HG03571 (cell line): ENCODE results near the gene TFE3.

Source experiments
- ATAC-seq: cut with Tn5 transposase; IDR thresholded peaks from one replicate; pipeline ENCODE4 v1.9.1; 2021; ENCODE audit not compliant: unreplicated experiment

TFE3 gene

DNA sequence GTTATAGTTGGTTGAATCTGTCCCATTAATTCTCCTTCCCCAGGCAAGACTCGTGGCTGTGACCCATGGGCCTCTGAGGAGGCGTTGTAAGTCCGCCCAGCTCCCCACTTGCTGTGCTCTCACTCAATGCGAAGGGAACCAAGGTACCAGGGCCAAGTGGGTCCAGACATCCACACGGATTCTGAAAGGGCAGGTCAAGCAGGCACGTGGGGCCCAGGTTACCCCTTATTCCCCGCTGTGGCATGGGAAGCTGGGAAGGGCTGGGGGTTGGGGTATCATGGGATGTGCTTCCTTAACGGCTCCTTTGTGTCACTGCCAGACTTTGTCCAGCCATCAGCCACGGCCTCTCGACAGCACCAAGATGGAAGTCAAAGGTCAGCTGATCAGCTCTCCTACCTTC is 18.8 kb upstream of the TFE3 start:
- ATAC-seq = no peak

DNA sequence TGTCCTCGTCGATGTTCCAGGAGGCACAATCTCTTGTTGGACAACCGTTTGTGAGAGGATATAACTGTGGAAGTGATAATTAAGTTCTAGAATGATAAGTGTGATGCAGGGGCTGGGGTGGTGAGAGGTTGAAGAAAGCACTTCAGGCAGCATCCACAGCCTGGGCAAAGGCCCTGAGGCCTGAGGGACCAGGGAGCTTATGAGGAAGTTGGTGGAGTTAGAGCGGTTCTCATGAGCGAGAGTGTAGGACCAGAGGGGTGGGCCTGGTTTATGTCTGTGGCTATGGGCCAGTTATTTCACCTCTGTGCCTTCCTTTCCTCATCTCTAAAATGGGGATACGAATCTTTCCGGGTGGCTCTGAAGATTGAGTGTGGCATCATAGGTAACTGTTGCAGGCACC is 18.3 kb upstream of the TFE3 start:
- no peak for ATAC-seq

DNA sequence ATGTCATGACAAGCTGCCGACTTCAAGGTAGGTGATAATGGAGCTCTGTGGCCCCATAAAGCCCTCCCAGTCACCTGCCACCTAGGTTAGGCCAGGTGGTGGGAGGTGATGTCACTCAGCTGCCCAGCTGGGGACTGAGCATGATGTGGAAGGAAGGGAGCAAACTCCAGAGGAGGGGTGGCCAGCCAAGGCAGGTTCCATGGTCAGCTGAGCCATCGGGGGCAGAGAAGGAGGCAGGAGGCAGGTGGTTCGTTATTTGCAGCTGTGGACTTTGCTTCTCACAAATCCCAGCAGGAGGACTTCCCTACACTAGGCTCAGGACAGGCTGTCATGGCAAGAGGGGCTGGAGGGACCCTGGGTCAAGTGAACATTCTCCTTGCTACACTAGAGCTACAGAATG is 17.8 kb upstream of the TFE3 start:
- no peak for ATAC-seq

DNA sequence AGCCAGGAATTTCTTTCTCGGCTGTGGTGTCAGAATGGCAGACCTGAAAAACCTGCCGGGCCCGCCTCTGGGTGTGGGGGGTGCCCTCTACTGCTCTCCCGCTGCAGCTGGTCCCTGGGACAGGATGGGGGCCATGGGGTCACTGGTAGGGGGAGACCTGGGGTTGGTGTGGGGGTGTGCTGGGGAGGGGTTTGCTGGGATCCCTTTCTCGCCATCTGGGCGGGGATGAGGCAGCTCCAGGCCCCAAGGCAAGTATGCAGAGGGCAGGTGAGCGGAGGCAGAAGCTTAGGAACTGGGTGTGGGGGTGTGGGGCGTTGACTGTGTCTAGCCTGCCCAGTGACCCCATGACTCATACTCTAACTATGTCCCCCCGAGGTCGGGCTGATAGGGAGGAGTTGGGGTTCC is 16.5 kb upstream of the TFE3 start:
- no peak for ATAC-seq

DNA sequence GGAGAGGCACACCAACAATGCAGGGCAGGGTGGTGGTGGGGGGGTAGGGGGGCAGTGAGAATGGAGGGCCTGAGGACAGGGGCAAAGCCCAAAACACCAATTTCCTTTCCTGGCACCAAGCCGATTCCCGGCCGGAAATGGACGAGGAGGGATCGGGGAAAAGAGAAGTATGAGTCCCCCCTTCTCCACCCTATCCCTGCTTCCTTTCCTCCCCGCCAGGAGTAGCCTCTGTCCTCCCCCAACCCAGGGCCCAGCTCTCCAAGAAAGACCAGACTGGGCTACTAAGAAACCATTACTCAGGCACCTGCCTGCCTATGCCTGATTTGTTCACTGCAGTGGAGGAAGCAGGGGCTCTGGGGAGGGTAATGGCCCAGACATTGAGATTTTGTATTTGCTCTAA is 16.0 kb upstream of the TFE3 start:
- no peak for ATAC-seq

DNA sequence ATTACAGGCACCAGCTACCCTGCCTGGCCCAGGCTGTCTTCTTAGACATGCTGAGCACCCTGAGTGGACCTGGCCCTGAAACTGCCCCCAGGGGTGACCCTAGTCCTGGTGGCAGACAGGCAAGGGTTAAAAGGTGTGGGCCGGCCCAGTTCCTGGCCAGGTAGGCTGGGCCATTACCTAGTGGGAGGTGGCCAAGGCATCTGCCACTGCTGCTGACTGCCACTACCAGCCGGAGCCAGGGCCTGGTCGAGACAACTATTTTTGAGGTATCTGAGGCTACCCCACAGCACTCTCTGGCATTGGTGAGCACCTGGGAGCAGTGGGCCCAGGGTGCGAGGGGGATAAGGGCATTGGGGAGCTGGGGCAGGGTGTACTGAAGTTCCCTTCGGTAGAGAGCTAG is 15.6 kb upstream of the TFE3 start, which contains the start of gene CCDC120:
Gene CCDC120, plus strand, starts transcription at position 206 of the 400 bp plus-strand sequence. CDS start 3,043 bp downstream, outside the sequence.
- no peak for ATAC-seq

DNA sequence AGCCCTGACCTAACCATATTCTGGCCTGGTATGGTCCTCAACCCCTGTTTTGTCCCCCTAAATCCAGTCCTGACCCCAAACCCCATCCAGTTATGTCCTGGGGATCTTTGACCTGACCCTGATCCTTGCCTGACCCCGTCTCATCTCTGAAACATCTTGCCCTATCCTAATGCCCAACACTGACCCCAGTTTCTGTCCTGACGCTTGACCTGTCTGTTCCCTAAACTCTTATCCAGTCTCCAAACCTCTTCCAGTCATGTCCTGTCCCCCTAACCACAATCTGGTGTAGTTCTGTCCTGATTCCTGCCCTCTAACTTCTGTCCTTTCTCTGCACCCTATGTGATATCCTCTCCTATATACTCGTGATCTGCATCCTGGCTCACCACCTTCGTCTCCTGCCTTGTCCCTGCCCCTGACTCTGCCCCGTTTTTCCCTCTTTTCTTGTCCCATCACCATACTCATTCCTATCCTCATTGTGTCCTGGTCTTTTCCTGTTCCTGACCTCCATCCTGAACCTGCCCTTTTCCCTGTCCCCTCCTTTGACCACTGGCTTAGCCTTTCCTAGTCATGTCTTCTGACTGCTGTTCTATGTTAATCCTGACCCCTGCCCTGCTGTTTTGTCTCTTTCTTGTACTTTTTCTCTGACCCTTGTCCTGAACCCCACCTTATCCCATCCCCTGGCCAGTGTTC is 11.1 kb upstream of the TFE3 start:
- ATAC-seq = no peak

DNA sequence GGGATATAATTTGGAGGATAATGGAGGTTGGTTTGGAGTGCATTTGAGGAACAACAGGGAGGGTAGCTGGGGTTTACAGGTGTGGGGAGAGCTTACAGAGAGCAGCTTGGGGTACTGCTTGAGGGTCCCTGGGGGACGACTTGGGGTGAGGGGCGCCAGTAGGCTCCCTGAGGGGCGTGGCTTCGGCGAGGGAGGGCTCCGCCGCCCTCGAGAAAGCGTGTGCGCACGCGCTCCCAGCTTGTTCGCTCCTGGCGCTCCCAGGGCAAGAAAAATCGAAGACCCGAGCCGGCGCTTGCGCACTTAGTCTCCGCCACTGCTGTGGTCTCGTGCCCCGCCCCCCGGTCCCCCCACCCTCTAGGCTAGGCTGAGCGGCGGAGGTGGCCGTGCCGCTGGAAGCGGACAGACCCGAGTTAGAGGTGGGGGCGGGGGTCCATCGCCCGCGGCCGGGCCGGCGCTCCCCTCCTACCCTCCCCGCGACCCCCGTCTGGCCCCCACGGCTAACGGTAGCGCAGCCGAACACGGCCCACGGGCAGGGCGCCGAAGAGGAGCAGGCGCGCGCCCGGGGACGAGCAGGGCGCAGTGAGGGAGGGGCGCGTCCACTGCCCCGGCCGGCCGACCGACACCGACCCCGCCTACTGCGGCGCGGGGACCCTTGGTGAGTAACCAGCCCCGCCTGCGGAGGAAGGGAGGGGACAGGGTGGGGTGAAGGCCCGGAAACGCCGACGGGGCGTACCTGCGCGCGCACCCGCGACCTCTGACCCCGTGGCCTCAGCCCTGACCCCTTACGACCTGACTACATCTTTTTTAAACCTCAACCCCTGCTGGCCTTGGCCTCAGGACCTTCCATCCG is 10.3 kb upstream of the TFE3 start:
- ATAC-seq = no peak

DNA sequence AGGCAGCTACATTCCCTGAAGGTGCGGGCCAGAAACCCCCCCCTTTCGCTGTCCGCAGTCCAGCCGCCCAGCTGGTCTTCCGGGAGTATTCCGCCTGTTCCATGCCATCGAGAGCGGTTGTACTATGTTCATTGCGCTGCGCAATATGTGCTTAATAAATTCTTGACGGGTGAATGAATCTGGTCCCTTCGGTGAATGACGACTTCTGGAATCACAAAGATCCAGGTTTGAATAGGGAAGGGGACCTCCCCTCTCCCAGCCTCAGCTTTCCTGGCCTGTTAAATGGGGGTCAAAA is 777 bp upstream of the TFE3 start:
- ATAC-seq = no peak

DNA sequence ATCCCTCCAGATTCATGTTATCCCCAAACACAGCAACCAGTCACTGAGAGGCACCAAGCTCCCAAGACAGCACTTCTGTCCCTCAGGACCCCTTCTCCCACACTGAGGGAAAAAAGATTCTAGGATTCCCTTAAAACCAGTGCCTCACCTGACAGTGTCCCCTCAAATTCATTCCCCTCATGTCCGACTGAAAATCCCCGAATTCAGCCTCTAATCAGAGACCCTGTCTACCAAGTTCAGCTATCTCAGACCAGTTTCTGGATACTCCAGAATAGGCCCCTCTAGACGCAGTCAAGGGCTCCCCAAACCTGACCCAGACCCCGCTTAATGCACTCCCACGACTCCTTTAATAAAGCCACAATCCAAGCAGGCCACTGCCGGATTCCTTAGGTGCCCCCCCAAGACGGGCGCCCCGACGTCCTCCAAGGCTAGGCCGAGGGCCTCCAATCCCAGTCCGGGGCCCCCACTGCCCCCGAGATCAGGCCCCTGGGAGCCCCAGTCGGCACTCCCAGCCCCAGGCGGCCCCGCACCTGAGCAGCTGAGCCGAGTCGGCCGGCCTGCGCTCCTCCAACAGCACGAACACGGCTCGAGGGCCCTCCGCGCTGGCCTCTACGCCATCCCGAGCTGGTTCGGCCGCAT is 457 bp downstream of the TFE3 start:
- ATAC-seq = no peak

DNA sequence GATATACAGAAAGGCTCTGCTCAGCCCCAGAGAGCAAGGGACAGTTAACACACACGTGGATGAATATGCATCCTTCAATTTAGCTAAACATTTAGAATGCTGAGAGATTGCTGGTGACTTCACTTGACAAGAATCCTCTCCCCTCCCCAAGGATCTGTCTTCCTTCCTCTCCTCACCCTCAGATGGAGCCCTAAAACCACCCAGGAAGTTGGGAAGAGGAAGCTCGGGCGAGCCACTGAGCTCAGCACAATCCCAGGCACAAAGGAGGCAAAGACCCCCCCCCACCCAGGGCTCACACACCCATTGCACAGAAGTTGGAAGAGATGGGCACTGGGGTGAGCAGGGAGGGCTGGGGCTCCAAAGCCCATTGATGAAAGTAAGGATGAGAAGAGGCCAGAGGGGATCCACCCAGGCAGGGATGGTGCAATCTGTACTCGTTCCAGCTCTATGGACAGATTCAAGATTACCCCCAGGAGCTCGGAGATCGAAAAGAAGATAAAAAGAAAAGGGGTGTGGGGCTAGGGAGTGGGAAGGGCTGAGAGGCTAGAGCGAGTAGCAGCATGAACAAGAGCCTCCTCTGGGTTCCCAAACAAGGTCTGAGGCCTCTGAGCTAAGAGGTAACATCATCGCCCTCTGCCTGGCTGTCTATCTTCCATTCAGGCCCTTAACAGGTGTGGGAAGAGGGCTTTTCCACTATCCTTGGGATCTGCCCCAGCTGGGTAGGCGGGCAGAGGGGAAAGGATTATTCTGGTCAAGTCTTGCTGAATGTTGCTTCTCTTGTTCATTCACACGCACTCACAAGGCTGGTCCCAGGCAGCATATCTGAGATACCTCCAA is 1.2 kb downstream of the TFE3 start:
- ATAC-seq = no peak

DNA sequence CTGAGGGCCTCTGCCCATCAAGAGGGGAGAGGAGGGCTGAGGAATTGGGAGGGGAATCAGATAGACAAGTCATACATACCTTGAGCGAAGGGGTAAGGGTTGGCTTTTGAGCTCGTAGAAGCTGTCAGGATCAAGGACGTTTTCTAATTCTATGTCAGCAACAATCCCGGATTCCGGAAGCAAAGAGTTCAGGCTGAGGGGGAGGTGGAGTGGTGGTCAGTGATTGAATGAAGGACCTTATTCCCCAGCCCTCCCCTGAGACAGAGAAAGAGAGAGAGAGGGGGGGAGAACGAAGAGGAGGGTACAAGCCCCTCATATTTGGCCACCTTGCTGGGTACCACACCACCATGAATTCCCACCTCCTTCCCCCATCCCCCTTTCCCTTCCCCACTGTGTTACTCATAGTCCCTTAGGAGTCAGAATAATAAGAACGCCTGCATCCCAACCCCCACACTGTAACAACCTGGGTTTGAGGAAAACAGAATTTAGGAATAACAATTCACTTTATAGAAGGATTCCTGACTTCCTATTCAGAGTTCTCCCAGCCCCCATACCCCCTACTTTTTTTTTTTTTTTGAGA is 2.7 kb downstream of the TFE3 start:
- ATAC-seq = no peak

DNA sequence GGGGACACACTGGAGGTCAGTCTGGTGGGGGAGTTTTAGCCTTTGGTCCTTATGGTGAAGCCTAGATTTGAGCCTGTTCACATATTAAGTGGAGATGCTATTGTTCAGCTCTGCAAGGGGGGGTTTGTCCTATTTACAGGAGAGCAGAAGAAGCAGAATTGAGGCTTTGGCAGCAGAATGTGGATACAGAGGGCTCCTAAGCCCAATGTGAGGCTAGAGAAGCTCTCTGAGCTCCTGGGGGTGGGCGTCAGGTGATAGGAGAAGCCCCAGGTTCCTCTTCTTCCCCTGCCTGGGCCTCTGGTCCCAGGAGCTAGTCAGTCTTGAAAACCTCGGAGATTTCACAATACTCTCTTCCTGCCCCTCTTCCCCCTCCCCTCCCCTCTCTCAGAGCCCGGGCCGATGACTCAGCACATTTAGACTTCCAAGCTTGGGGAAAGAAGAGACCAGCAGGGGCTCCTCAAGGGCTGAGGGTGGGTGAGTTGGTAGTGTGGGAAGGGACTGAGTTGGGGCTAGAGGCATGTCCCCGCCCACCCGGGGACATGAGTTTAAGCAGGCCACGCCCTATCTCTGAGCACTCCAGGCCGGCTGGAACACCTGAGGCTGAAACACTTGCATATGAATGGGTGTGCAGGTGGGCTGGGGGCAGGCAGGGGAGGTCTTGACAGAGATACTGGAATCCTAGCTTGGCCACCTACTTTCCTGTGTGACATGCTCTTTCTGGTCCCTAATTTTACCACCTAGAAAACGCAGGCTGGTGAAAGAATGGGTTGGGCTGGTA is 3.4 kb downstream of the TFE3 start:
- no peak for ATAC-seq

DNA sequence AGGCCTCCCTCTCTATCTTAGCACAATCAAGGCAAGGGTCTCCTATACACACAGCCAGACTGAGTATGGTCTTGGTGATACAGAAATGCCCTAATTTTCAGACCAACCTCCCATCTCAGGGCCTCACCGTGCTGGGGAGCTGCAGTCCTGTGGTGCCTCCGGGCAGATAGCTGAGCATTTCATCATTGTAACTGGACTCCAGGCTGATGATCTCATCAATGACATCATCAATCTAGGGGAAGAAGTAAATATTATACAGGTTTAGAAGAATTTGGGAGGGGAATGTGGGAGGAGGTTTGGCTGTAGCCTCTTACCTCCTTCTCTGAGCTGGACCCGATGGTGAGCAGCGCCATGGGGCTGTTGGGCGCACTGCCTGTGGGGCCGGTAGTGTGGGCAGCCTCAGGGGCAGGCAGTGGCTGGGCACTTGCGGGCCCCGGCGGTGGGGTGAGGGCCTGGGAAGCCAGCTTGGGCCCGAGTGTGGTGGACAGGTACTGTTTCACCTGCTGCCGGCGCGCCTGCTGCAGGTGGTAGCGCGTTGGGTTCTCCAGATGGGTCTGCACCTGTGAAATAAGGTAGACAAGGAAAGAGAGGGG is 5.2 kb downstream of the TFE3 start:
- no peak for ATAC-seq

DNA sequence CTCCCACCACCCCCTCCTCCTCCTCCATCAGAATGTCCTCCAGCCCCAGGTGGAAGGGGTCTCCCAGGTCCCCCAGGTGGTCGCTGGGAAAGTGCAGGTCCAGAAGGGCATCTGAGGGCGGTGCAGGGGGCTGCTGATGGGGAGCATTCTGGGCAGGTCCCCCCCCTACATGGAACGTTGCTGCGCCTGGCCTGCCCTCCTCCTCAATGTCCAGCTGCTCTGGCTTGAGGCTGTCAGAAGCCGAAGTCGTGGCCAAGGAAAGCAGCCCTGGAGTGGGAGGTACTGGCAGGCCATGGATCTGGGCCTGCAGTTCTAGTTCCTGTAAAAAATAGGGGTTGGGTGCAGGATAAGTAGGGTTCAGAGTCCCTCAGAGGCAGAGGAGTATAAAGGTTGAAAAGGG is 12.9 kb downstream of the TFE3 start:
- no peak for ATAC-seq

DNA sequence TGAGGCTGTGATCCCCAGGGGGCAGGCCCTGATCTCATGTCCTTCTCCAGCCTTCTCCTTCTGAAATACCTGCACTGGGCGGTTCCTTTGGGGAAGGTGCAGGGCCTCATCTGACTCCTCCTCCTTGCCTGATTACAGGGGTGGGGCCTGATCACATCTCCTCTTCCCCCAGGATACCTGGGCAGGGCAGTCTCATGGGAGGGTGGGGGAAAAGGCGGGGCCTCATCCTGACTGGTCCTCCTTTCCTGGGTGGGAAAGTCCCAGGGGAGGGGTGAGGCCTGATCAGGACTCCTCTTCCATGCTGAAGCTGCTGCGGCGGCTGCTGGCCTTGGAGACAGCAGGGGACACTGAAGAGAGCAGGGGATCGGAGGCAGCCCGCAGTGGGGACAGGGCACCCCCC is 13.3 kb downstream of the TFE3 start:
- ATAC-seq = no peak

DNA sequence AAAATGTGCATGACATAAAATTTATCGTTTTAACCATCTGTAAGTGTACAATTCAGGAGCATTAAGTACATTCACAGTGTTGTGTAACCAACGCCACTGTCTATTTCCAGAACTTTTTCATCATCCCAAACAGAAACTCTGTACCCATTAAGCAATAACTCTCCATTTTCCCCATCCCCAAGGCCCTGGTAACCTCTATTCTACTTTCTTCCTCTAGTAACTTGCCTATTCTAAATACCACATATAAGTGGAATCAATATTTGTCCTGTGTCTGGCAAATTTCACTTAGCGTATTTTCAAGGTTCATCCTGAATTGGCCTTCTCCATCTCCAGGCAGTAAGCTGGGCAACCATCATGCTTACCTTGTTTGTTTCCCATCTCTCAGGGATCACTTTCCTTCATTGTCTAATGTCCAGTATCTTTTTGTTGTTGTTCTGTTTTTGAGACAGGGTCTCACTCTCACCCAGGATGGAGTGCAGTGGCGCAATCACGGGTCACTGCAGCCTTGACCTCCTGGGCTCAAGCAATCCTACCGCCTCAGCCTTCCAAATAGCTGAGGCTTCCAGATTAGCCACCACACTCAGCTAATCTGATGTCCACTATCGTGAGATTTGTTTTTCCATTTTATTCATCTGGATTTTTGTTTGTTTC is 23.4 kb downstream of the TFE3 start:
- ATAC-seq = no peak

DNA sequence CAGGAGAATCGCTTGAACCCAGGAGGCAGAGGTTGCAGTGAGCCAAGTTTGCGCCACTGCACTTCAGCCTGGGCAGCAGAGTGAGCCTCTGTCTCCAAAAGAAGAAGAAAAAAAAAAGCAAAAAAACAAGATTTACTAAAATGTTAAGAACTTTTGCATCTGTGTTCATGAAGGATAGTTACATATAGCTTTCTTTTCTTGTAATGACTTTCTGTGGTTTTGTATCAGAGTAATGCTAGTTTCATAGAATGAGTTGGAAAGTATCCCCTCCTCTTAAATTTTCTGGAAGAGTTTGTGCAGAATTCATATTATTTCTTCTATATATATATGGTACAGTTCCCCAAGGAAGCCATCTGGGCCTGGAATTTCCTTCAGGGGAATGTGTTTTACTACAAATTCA is 24.1 kb downstream of the TFE3 start:
- ATAC-seq = no peak

DNA sequence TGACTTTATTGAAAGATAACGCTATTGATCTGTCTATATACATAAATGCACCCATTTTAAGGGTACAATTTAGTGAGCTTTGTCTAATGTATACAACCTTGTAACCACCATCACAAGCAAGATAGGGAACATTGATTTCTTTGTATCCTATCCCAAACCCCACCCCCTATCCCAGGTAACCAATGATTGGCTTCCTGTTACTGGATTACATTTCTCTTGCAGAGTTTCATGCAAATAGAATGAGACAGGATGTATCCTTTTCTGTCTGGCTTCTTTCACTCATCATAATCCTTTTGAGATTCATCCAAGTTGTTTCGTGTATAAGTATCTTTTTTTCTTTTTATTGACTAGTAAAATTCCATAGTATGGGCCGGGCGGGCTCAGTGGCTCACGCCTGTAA is 39.5 kb downstream of the TFE3 start:
- ATAC-seq = no peak
